T-helper 22 cell (primary cell): ENCODE measurements around the gene YWHAH.
A peak's percentile ranks its signal among the peaks of the same experiment; 100 is the strongest.

Source experiments
- DNase-seq: peaks from one replicate; pipeline ENCODE4 v3.0.0-alpha.2; 2020; ENCODE audit warnings: low read depth

The YWHAH gene

GRCh38 chr22:31923136-31923535 lies 21.2 kb upstream of the YWHAH start:
- DNase-seq: no peak

- no peak for DNase-seq
These were observed 20.6 kb upstream of the YWHAH start for GRCh38 chr22:31923747-31924146.

- no peak for DNase-seq
These were observed 19.3 kb upstream of the YWHAH start for GRCh38 chr22:31925056-31925455.

- no peak for DNase-seq
These were observed 18.3 kb upstream of the YWHAH start for GRCh38 chr22:31926024-31926423.

GRCh38 chr22:31926969-31927368 lies 17.4 kb upstream of the YWHAH start:
- no peak for DNase-seq

GRCh38 chr22:31927562-31927961 lies 16.8 kb upstream of the YWHAH start:
- DNase-seq: no peak

- DNase-seq: no peak
These were observed 15.0 kb upstream of the YWHAH start for GRCh38 chr22:31929167-31929930.

- DNase-seq: no peak
These were observed 11.5 kb upstream of the YWHAH start for GRCh38 chr22:31932863-31933262.

GRCh38 chr22:31933406-31933805 lies 10.9 kb upstream of the YWHAH start:
- no peak for DNase-seq

GRCh38 chr22:31933816-31934482 lies 10.4 kb upstream of the YWHAH start:
- DNase-seq: no peak

- DNase-seq: no peak
These were observed 8.2 kb upstream of the YWHAH start for GRCh38 chr22:31935961-31936635.

- no peak for DNase-seq
These were observed 7.0 kb upstream of the YWHAH start for GRCh38 chr22:31937341-31937740.

GRCh38 chr22:31938296-31938695 lies 6.0 kb upstream of the YWHAH start:
- DNase-seq: no peak

GRCh38 chr22:31940506-31940905 lies 3.8 kb upstream of the YWHAH start:
- no peak for DNase-seq

- no peak for DNase-seq
These were observed 2.2 kb upstream of the YWHAH start for GRCh38 chr22:31942091-31942490.

GRCh38 chr22:31943206-31943977 lies 943 bp upstream of the YWHAH start:
- DNase-seq: no peak

- DNase-seq: peak; percentile 11
These were observed 536 bp downstream of the YWHAH start for GRCh38 chr22:31944700-31945442.

- DNase-seq: no peak
These were observed 1.1 kb downstream of the YWHAH start for GRCh38 chr22:31945443-31945855.

GRCh38 chr22:31945971-31946680 lies 1.8 kb downstream of the YWHAH start:
- no peak for DNase-seq

GRCh38 chr22:31947296-31947695 lies 3.0 kb downstream of the YWHAH start:
- no peak for DNase-seq

GRCh38 chr22:31948002-31948401 lies 3.7 kb downstream of the YWHAH start:
- DNase-seq: no peak
